ENCODE data around the gene PTPRN2.

- TF ChIP-seq CTCF (conservative IDR thresholded peaks at IDR 0.05 in 1 of 2, IDR thresholded peaks at IDR 0.05 in 1 of 2; ENCODE audit: extremely low read depth in 1 of 2, insufficient read depth in 1 of 2, low read depth in 1 of 2, low read length in 2 of 2) (no peak), EZH2 (IDR thresholded peaks at IDR 0.05; ENCODE audit: borderline replicate concordance, low read length) (no peak)
Observed at GRCh38 chr7:157758468-157759245, 829.0 kb downstream of the PTPRN2 start.

All from mammary epithelial cell (primary cell).